ENCODE measurements around the gene KCNT2. TPM values are rescaled to one million over a fixed set of nuclear protein-coding genes. Genes with fewer than 3 reads are reported as not detected.

KCNT2 gene
- total RNA-seq, 1 donor from 2014 or later, result 5.9 TPM

DNA sequence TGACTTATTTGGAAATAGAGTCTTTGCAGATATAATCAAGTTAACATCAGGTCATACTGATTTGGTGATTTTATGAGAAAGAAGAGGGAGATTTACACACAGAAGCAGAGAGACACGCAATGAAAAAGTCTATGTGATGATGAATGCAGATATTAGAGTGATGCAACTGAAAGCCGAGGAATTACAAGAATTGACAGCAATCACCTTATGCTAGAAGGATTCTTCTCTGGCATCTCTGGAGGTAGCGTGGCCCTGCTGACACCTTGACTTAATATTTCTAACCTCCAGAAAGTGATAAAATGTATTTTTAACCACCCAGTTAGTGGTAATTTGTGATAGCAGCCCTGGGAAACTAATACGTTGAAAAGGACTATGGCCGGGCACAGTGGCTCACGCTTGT, 29.4 kb upstream of the KCNT2 start:
- Mint-ChIP-seq H3K27me3 (ENCODE audit: low read depth, unreplicated experiment) (no peaks in the 10 kb centered on the region), H3K4me3 (ENCODE audit: unreplicated experiment) (no peak overlapping the region)
- no peak for TF ChIP-seq EZH2 (IDR thresholded peaks at IDR 0.05; ENCODE audit: insufficient read depth, low read length)
- TF ChIP-seq, protein P1, sequence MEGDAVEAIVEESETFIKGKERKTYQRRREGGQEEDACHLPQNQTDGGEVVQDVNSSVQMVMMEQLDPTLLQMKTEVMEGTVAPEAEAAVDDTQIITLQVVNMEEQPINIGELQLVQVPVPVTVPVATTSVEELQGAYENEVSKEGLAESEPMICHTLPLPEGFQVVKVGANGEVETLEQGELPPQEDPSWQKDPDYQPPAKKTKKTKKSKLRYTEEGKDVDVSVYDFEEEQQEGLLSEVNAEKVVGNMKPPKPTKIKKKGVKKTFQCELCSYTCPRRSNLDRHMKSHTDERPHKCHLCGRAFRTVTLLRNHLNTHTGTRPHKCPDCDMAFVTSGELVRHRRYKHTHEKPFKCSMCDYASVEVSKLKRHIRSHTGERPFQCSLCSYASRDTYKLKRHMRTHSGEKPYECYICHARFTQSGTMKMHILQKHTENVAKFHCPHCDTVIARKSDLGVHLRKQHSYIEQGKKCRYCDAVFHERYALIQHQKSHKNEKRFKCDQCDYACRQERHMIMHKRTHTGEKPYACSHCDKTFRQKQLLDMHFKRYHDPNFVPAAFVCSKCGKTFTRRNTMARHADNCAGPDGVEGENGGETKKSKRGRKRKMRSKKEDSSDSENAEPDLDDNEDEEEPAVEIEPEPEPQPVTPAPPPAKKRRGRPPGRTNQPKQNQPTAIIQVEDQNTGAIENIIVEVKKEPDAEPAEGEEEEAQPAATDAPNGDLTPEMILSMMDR (IDR thresholded peaks at IDR 0.05; ENCODE audit: insufficient read depth, low read depth, low read length), result no peak

DNA sequence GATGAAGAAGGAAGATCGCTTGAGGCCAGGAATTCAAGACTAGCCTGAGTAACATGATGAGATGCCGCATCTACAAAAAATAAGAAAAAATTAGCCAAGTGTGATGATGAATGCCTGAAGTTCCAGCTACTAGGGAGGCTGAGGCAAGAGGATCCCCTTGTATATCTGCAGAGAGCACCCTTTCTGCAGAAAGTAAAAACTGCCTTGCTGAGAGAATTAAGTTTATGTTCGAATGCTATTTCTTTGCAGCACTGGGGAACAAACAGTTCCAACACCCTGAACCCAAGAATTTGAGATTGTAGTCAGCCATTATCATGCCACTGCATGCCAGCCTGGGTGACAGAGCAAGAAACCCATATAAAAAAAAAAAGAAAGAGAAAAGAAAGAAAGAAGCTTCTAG, 20.6 kb upstream of the KCNT2 start:
- H3K79me2 ChIP-seq (ENCODE audit: insufficient read depth, low read length), result no peaks in the 10 kb centered on the region
- Mint-ChIP-seq H3K4me1 (ENCODE audit: low read depth, unreplicated experiment) (no peaks in the 10 kb centered on the region), H3K4me3 (ENCODE audit: unreplicated experiment) (no peak overlapping the region), H3K27ac (ENCODE audit: unreplicated experiment) (no peak overlapping the region), H3K27me3 (ENCODE audit: low read depth, unreplicated experiment) (no peaks in the 10 kb centered on the region), H3K9me3 (ENCODE audit: unreplicated experiment) (peaks cover 5% of the 10 kb centered on the region), H3K36me3 (ENCODE audit: low read depth, unreplicated experiment) (no peaks in the 10 kb centered on the region)
- H3K4me3 ChIP-seq (ENCODE audit: insufficient read depth, low read depth, low read length), result no peak overlapping the region
- no peak for DNase-seq (ENCODE audit: low read depth)
- H3K9me3 ChIP-seq (ENCODE audit: insufficient read depth, low read depth, low read length), result peaks cover 5% of the 10 kb centered on the region
- FAIRE-seq, result no peak
- no peaks in the 10 kb centered on the region for H3K27me3 ChIP-seq (ENCODE audit: insufficient read depth, low read length)
- H2AFZ ChIP-seq (ENCODE audit: low read depth, low read length), result no peak overlapping the region
- TF ChIP-seq, protein P1 (IDR thresholded peaks at IDR 0.05; ENCODE audit: insufficient read depth, low read depth, low read length), result no peak
- TF ChIP-seq EZH2 (IDR thresholded peaks at IDR 0.05; ENCODE audit: insufficient read depth, low read length), result no peak
- no peak overlapping the region for H3K27ac ChIP-seq (ENCODE audit: low read depth, low read length)
- H4K20me1 ChIP-seq (ENCODE audit: insufficient read depth, low read length), result no peaks in the 10 kb centered on the region
- H3K4me1 ChIP-seq (ENCODE audit: insufficient read depth, low read length), result no peaks in the 10 kb centered on the region
- H3K9ac ChIP-seq (ENCODE audit: low read length), result no peak overlapping the region
- no peak overlapping the region for H3K4me2 ChIP-seq (ENCODE audit: low read length)
- H3K36me3 ChIP-seq (ENCODE audit: insufficient read depth, low read length), result no peaks in the 10 kb centered on the region

More for the DNA sequence above, 29.4 kb upstream of the KCNT2 start:
- H3K4me1 ChIP-seq (ENCODE audit: insufficient read depth, low read length), result no peaks in the 10 kb centered on the region
- H3K4me2 ChIP-seq (ENCODE audit: low read length), result no peak overlapping the region
- H4K20me1 ChIP-seq (ENCODE audit: insufficient read depth, low read length), result no peaks in the 10 kb centered on the region
- H2AFZ ChIP-seq (ENCODE audit: low read depth, low read length), result no peak overlapping the region
- no peaks in the 10 kb centered on the region for H3K36me3 Mint-ChIP-seq (ENCODE audit: low read depth, unreplicated experiment)
- H3K9ac ChIP-seq (ENCODE audit: low read length), result no peak overlapping the region
- no peaks in the 10 kb centered on the region for H3K36me3 ChIP-seq (ENCODE audit: insufficient read depth, low read length)
- no peaks in the 10 kb centered on the region for H3K27me3 ChIP-seq (ENCODE audit: insufficient read depth, low read length)
- H3K9me3 ChIP-seq (ENCODE audit: insufficient read depth, low read depth, low read length), result no peaks in the 10 kb centered on the region
- H3K27ac ChIP-seq (ENCODE audit: low read depth, low read length), result no peak overlapping the region
- no peaks in the 10 kb centered on the region for H3K9me3 Mint-ChIP-seq (ENCODE audit: unreplicated experiment)
- H3K4me3 ChIP-seq (ENCODE audit: insufficient read depth, low read depth, low read length), result no peak overlapping the region
- no peak overlapping the region for H3K27ac Mint-ChIP-seq (ENCODE audit: unreplicated experiment)
- H3K79me2 ChIP-seq (ENCODE audit: insufficient read depth, low read length), result no peaks in the 10 kb centered on the region
- no peak for DNase-seq (ENCODE audit: low read depth)
- no peak for FAIRE-seq
- no peaks in the 10 kb centered on the region for H3K4me1 Mint-ChIP-seq (ENCODE audit: low read depth, unreplicated experiment)

DNA sequence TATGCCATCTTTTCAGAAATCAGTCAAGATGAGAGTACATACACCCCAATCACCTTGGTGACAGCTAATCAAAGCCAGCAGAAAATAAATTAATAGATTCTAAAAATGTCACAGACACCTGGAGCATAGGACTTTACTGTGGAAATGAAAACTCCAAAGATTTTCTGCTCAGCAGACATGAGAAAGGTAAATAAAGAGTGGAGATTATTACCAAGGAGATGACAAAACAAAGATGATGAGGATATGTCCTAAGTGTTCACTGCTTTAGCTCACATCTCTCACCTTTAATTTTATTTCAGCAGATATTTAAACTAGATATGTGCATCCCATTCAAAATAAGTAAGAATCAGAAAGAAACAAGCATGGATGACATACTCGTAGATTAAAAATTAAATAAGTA, 14.8 kb upstream of the KCNT2 start:
- H3K9me3 ChIP-seq (ENCODE audit: insufficient read depth, low read depth, low read length), result no peaks in the 10 kb centered on the region
- no peaks in the 10 kb centered on the region for H3K27me3 ChIP-seq (ENCODE audit: insufficient read depth, low read length)
- no peak overlapping the region for H3K4me3 ChIP-seq (ENCODE audit: insufficient read depth, low read depth, low read length)
- no peak overlapping the region for H2AFZ ChIP-seq (ENCODE audit: low read depth, low read length)
- H3K4me2 ChIP-seq (ENCODE audit: low read length), result no peak overlapping the region
- H3K4me1 Mint-ChIP-seq (ENCODE audit: low read depth, unreplicated experiment), result no peaks in the 10 kb centered on the region
- no peak overlapping the region for H3K27ac Mint-ChIP-seq (ENCODE audit: unreplicated experiment)
- no peaks in the 10 kb centered on the region for H3K36me3 ChIP-seq (ENCODE audit: insufficient read depth, low read length)
- no peak overlapping the region for H3K4me3 Mint-ChIP-seq (ENCODE audit: unreplicated experiment)
- no peaks in the 10 kb centered on the region for H4K20me1 ChIP-seq (ENCODE audit: insufficient read depth, low read length)
- H3K9ac ChIP-seq (ENCODE audit: low read length), result no peak overlapping the region
- no peaks in the 10 kb centered on the region for H3K36me3 Mint-ChIP-seq (ENCODE audit: low read depth, unreplicated experiment)
- DNase-seq (ENCODE audit: low read depth), result no peak
- H3K79me2 ChIP-seq (ENCODE audit: insufficient read depth, low read length), result no peaks in the 10 kb centered on the region
- TF ChIP-seq, protein P1 (IDR thresholded peaks at IDR 0.05; ENCODE audit: insufficient read depth, low read depth, low read length), result no peak
- TF ChIP-seq EZH2 (IDR thresholded peaks at IDR 0.05; ENCODE audit: insufficient read depth, low read length), result no peak
- no peaks in the 10 kb centered on the region for H3K27me3 Mint-ChIP-seq (ENCODE audit: low read depth, unreplicated experiment)
- H3K4me1 ChIP-seq (ENCODE audit: insufficient read depth, low read length), result no peaks in the 10 kb centered on the region
- no peak for FAIRE-seq
- no peak overlapping the region for H3K27ac ChIP-seq (ENCODE audit: low read depth, low read length)
- H3K9me3 Mint-ChIP-seq (ENCODE audit: unreplicated experiment), result peaks cover 2% of the 10 kb centered on the region
